ENCODE measurements around the gene LARP1.
"Not testable (repeated sequence)": the region's sequence is repeated elsewhere in the genome, so short reads cannot be mapped to it uniquely, and the experiment has no call there.

Gene LARP1

DNA sequence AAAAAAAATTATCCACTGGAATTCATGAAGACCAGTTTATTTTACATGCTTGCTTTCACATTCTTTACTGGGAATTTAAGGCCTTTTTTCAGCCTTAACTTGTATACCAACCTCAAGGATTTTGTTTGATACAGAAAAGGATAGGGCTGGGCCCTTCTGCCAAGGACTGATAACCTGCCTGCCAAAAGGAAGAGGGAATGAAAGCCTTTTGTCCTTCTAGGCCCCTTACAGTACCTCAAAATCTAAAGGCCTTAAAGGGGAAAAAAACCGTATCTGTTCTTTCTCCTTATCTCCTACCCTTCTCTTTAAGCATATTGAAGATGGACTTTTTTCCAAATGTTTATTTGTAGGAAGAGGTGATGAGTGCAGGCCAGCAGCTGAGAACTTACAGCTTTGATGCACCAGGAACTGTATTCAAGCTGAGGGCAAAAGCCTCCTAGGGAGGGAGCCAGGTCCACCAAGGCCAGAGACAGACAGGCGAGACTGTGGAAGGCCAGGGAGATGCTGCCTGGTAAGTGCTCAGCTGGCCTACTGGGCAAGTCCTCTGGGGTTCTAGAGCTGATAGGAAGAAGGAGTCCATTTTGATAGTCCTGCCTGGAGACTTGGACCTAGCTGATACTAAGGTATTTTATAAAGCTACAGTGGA is 63.4 kb downstream of the LARP1 start:
- H3K27me3 ChIP-seq (ENCODE audit: control insufficient read depth in 1 of 2, insufficient read depth in 2 of 2, low read length in 2 of 2): no peaks in the 10 kb centered on the region
- no peaks in the 10 kb centered on the region for H3K9me3 ChIP-seq (ENCODE audit: low read length)
- H3K27ac ChIP-seq (ENCODE audit: low read depth, low read length): no peak overlapping the region
- H3K9ac ChIP-seq (ENCODE audit: low read length): no peak overlapping the region
- H3K36me3 ChIP-seq (ENCODE audit: insufficient read depth, low read length): peaks cover 79% of the 10 kb centered on the region
- no peak overlapping the region for H3K4me3 ChIP-seq (ENCODE audit: low read depth in 1 of 2, low read length in 2 of 2)
- H3K4me1 ChIP-seq (ENCODE audit: insufficient read depth, low read length): peaks cover 20% of the 10 kb centered on the region

DNA sequence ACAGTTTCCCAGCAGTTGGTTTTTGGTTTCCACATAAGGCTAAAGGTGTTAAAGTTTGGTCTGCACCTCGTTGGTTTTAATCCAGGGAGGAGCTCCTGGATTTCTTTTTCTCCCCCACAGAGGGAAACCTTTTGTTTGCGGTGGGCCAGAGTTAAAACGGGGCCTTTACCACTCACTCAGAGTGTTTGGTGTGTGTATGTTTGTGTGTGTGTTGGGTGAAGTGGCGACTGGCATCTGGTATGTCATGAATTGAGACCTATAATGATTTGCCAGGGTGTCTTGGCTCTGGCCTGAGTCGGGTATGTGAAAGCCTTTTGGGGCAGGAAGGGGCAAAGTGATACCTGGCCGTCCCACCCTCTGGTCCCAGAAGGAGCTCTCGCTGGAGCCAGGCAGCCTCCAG is 64.4 kb downstream of the LARP1 start:
- no peak overlapping the region for H3K27ac ChIP-seq (ENCODE audit: low read depth, low read length)
- peaks cover 82% of the 10 kb centered on the region for H3K36me3 ChIP-seq (ENCODE audit: insufficient read depth, low read length)
- H3K4me3 ChIP-seq (ENCODE audit: low read depth in 1 of 2, low read length in 2 of 2): no peak overlapping the region
- no peak overlapping the region for H3K9ac ChIP-seq (ENCODE audit: low read length)
- H3K4me1 ChIP-seq (ENCODE audit: insufficient read depth, low read length): peaks cover 20% of the 10 kb centered on the region
- no peaks in the 10 kb centered on the region for H3K27me3 ChIP-seq (ENCODE audit: control insufficient read depth in 1 of 2, insufficient read depth in 2 of 2, low read length in 2 of 2)
- no peaks in the 10 kb centered on the region for H3K9me3 ChIP-seq (ENCODE audit: low read length)

DNA sequence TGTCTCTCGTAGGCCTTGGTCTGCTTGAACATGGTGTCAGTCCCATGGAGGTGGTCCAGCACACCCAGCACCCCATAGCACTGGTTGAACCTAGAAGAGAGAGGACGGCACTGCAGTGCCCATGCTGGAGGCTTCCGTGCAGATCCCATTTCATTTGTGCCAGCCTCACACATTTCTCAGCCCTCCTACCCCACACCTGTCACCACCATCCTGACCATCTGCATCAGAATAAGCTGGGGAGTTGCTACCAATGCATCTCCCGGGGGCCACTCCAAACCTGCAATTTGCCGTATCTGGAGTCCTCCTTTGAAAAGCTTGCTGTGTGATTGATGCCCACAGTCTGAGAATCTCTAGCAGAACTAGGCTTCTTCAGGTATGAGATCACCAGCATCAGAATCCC is 65.2 kb downstream of the LARP1 start:
- Histone ChIP-seq H3K9me3 (ENCODE audit: low read length) (no peaks in the 10 kb centered on the region), H3K9ac (ENCODE audit: low read length) (no peak overlapping the region), H3K27me3 (ENCODE audit: control insufficient read depth in 1 of 2, insufficient read depth in 2 of 2, low read length in 2 of 2) (no peaks in the 10 kb centered on the region), H3K36me3 (ENCODE audit: insufficient read depth, low read length) (peaks cover 78% of the 10 kb centered on the region), H3K27ac (ENCODE audit: low read depth, low read length) (no peak overlapping the region), H3K4me3 (ENCODE audit: low read depth in 1 of 2, low read length in 2 of 2) (no peak overlapping the region), H3K4me1 (ENCODE audit: insufficient read depth, low read length) (peaks cover 20% of the 10 kb centered on the region)

DNA sequence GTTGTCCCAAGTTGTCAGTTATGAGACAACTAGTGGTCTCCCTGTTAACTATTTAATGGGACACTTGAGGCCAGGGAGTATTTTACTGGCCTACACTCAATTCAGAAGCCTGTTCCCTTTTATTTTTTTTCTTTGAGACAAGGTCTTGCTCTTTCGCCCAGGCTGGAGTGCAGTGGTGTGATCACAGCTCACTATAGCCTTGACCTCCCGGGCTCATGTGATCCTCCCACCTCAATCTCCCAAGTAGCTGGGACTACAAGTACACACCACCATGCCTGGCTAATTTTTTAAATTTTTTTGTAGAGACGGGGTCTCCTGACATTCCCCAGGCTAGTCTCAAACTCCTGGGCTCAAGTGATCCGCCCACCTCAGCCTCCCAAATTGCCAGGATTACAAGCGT is 67.7 kb downstream of the LARP1 start:
- peaks cover 63% of the 10 kb centered on the region for H3K36me3 ChIP-seq (ENCODE audit: insufficient read depth, low read length)
- H3K27ac ChIP-seq (ENCODE audit: low read depth, low read length): not testable (repeated sequence)

DNA sequence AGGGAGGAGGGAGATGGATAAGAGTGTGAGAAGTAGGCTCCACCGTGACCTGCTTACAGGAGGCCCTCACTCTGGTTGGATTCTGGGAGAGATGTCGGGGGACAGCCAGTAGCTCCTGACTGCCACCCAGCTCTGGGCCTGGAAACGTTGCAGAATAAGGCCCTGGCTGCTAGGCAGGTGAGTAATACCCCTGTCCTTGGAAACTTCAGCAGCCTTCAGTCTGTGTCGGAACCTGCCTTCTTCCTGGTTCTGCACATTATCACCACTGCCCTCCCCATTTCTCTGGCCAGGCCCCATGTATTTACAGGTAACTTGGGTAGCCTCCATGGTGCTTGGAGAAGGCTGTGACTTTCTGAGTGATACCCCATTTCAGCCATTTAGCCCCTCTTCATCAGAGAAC is 68.4 kb downstream of the LARP1 start:
- Histone ChIP-seq H3K36me3 (ENCODE audit: insufficient read depth, low read length) (peaks cover 68% of the 10 kb centered on the region), H3K4me1 (ENCODE audit: insufficient read depth, low read length) (peaks cover 4% of the 10 kb centered on the region), H3K9ac (ENCODE audit: low read length) (no peak overlapping the region), H3K27me3 (ENCODE audit: control insufficient read depth in 1 of 2, insufficient read depth in 2 of 2, low read length in 2 of 2) (no peaks in the 10 kb centered on the region), H3K27ac (ENCODE audit: low read depth, low read length) (no peak overlapping the region), H3K9me3 (ENCODE audit: low read length) (no peaks in the 10 kb centered on the region), H3K4me3 (ENCODE audit: low read depth in 1 of 2, low read length in 2 of 2) (no peak overlapping the region)

More for the DNA sequence above, 67.7 kb downstream of the LARP1 start:
- H3K9me3 ChIP-seq (ENCODE audit: low read length); H3K4me1 ChIP-seq (ENCODE audit: insufficient read depth, low read length); H3K4me3 ChIP-seq (ENCODE audit: low read depth in 1 of 2, low read length in 2 of 2); H3K27me3 ChIP-seq (ENCODE audit: control insufficient read depth in 1 of 2, insufficient read depth in 2 of 2, low read length in 2 of 2); H3K9ac ChIP-seq (ENCODE audit: low read length): not testable (repeated sequence)

DNA sequence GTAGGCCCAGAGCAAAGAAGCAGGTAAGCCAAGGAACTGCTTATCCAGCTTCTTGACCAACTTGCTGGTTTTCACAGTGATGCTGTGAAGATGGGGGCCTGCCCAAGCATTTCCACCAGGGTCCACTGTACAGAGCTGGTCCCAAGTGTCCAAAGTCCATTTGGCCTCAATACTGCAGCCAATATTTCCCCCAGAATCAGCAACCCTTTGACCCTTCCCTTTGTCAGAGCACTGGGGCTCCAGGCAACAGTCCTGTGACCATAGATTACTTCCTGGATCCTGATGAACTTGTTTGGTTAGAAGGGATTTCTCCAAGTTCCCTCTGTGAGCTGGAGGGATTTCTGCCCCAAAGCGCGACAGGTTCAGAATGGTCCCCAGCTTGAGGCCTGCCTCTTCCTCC is 68.9 kb downstream of the LARP1 start:
- H3K27ac ChIP-seq (ENCODE audit: low read depth, low read length): no peak overlapping the region
- H3K27me3 ChIP-seq (ENCODE audit: control insufficient read depth in 1 of 2, insufficient read depth in 2 of 2, low read length in 2 of 2): no peaks in the 10 kb centered on the region
- H3K9ac ChIP-seq (ENCODE audit: low read length): no peak overlapping the region
- no peak overlapping the region for H3K4me3 ChIP-seq (ENCODE audit: low read depth in 1 of 2, low read length in 2 of 2)
- peaks cover 65% of the 10 kb centered on the region for H3K36me3 ChIP-seq (ENCODE audit: insufficient read depth, low read length)
- H3K9me3 ChIP-seq (ENCODE audit: low read length): no peaks in the 10 kb centered on the region
- no peaks in the 10 kb centered on the region for H3K4me1 ChIP-seq (ENCODE audit: insufficient read depth, low read length)

DNA sequence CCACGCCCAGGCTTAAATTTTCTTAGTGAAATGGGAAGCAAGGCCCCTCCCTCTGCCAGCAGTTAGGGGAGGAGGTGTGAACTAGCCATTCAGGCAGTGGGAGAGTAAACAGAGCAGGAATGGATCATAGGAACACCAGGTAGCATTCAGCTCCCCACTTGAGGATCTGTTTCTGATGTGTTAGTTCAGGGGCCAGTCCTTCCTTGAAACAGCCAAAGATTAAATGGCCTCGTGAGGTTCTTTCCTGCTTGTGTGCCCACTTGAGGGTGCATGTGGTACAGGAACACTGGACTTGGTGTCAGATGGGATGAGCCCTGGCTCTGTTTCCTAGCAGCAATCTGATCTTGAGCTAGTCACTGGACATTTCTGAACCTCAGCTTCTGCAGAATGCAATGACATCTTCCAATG is 74.0 kb downstream of the LARP1 start:
- Histone ChIP-seq H3K27ac (ENCODE audit: low read depth, low read length) (no peak overlapping the region), H3K4me1 (ENCODE audit: insufficient read depth, low read length) (no peaks in the 10 kb centered on the region), H3K27me3 (ENCODE audit: control insufficient read depth in 1 of 2, insufficient read depth in 2 of 2, low read length in 2 of 2) (no peaks in the 10 kb centered on the region), H3K4me3 (ENCODE audit: low read depth in 1 of 2, low read length in 2 of 2) (no peak overlapping the region), H3K36me3 (ENCODE audit: insufficient read depth, low read length) (peaks cover 40% of the 10 kb centered on the region), H3K9ac (ENCODE audit: low read length) (no peak overlapping the region), H3K9me3 (ENCODE audit: low read length) (no peaks in the 10 kb centered on the region)

DNA sequence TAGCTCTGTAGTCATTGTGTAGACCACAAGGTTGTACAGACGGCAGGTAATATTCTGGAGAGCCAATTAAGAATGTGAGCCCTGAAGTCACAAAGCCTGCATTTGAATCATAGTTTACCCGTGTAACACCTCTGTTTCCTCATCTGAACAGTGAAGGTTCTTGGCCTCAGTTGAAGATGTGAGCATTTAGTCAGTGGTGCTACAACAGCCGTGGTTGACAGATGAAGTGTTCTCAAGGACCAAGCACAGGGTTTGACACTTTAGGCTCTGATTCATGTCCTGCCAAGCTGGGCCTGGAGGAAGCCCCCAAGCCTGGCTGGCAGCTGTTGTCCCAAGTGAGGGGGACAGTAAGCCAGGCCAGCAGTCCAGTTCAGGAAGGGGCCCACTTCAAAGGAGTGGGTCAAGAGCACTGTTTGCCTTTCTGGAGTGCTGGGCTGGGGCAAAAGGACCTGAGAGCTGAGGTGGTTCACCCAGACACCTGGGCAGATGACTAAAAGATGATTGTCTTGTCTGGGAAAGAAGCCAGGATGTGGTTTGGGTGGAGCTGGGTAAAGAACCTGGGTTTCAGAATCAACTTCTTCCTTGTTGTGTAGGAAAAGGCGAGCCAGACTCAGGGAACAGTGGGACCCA is 74.5 kb downstream of the LARP1 start:
- Histone ChIP-seq H3K36me3 (ENCODE audit: insufficient read depth, low read length) (peaks cover 35% of the 10 kb centered on the region), H3K27ac (ENCODE audit: low read depth, low read length) (no peak overlapping the region), H3K9ac (ENCODE audit: low read length) (no peak overlapping the region), H3K9me3 (ENCODE audit: low read length) (no peaks in the 10 kb centered on the region), H3K27me3 (ENCODE audit: control insufficient read depth in 1 of 2, insufficient read depth in 2 of 2, low read length in 2 of 2) (no peaks in the 10 kb centered on the region), H3K4me1 (ENCODE audit: insufficient read depth, low read length) (no peaks in the 10 kb centered on the region), H3K4me3 (ENCODE audit: low read depth in 1 of 2, low read length in 2 of 2) (no peak overlapping the region)

DNA sequence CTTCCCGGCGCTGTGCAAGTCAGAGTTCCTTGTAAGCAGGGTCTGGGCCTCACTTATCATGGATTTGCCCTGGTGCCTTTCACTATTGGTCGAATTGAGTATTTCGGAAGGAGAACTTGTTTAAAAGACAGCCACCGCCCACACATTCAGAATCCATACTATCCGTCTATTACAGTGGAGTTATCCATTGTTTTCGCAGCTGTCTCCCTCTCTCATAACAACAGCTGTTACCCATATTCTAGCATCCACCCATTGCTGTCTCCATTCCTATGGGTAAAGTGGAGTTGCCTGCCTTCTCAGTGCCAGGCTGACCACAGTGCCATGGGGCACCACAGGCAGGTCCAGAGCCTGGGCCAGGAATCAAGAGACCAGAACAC is 75.0 kb downstream of the LARP1 start:
- H3K4me3 ChIP-seq (ENCODE audit: low read depth in 1 of 2, low read length in 2 of 2): no peak overlapping the region
- H3K27ac ChIP-seq (ENCODE audit: low read depth, low read length): no peak overlapping the region
- H3K36me3 ChIP-seq (ENCODE audit: insufficient read depth, low read length): peaks cover 32% of the 10 kb centered on the region
- H3K9ac ChIP-seq (ENCODE audit: low read length): no peak overlapping the region
- no peaks in the 10 kb centered on the region for H3K9me3 ChIP-seq (ENCODE audit: low read length)
- no peaks in the 10 kb centered on the region for H3K27me3 ChIP-seq (ENCODE audit: control insufficient read depth in 1 of 2, insufficient read depth in 2 of 2, low read length in 2 of 2)
- H3K4me1 ChIP-seq (ENCODE audit: insufficient read depth, low read length): peaks cover 3% of the 10 kb centered on the region

DNA sequence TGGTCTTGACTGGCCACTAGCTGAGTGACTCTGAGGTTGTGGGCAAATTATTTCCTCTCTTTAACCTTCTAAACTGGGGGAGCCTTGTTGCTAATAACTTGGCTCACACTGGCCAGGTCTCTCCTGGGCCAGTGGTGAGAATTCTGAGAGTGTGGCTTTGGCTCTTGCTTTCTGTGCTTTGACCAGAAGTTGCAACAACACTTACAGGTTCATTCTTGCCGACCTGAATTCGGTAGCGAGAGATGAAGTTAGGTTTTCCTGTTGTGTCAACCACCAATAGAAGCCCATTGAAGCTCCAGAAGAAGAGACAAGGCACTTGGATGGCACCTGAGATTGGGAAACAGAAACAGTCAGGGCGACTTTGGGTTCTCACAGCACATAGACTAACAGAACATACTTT is 75.4 kb downstream of the LARP1 start:
- H3K27ac ChIP-seq (ENCODE audit: low read depth, low read length): no peak overlapping the region
- peaks cover 4% of the 10 kb centered on the region for H3K4me1 ChIP-seq (ENCODE audit: insufficient read depth, low read length)
- peaks cover 32% of the 10 kb centered on the region for H3K36me3 ChIP-seq (ENCODE audit: insufficient read depth, low read length)

DNA sequence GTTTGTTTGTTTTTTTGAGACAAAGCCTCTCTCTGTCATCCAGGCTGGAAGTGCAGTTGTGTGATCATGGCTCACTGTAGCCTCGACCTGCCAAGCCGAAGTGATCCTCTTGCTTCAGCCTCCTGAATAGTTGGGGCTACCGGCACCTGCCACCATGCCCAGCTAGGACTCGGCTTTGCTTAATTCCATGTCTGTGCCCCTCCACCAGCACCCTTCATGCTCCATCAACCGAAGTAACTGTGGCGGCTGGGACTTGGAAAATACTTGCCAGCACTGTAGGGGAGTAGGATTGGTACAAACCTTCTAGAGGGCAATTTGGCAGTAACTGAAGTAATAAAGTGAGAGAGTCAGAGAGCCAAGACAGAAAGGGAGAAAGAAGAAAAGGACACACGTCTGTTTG is 76.3 kb downstream of the LARP1 start:
- H3K27ac ChIP-seq (ENCODE audit: low read depth, low read length): no peak overlapping the region

More for the DNA sequence above, 75.4 kb downstream of the LARP1 start:
- Histone ChIP-seq H3K27me3 (ENCODE audit: control insufficient read depth in 1 of 2, insufficient read depth in 2 of 2, low read length in 2 of 2) (no peaks in the 10 kb centered on the region), H3K9ac (ENCODE audit: low read length) (no peak overlapping the region), H3K4me3 (ENCODE audit: low read depth in 1 of 2, low read length in 2 of 2) (no peak overlapping the region), H3K9me3 (ENCODE audit: low read length) (no peaks in the 10 kb centered on the region)

DNA sequence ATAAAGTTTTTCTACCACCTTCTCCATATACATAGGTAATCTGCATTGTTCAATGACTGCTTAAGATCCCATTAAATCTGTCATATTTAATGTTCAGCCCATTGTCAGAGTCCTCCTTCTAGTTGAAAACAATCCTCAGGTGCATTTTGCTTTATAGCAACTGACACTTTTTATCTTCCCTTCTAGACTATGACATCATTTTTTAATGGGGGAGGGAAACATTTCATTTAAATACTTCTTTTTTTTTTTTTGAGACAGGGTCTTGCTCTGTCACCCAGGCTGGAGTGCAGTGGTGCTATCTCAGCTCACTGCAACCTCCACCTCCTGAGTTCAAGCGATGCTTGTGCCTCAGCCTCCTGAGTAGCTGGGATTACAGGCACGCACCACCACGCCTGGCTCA is 77.6 kb downstream of the LARP1 start:
- not testable (repeated sequence) for H3K27me3 ChIP-seq (ENCODE audit: control insufficient read depth in 1 of 2, insufficient read depth in 2 of 2, low read length in 2 of 2); H3K9me3 ChIP-seq (ENCODE audit: low read length); H3K4me3 ChIP-seq (ENCODE audit: low read depth in 1 of 2, low read length in 2 of 2)
- peak overlapping the region; percentile 1 for H3K27ac ChIP-seq (ENCODE audit: low read depth, low read length)
- H3K9ac ChIP-seq (ENCODE audit: low read length): peak overlapping the region; percentile 5
- H3K36me3 ChIP-seq (ENCODE audit: insufficient read depth, low read length): peaks cover 50% of the 10 kb centered on the region
- H3K4me1 ChIP-seq (ENCODE audit: insufficient read depth, low read length): peaks cover 15% of the 10 kb centered on the region

More for the DNA sequence above, 76.3 kb downstream of the LARP1 start:
- Histone ChIP-seq H3K27me3 (ENCODE audit: control insufficient read depth in 1 of 2, insufficient read depth in 2 of 2, low read length in 2 of 2) (no peaks in the 10 kb centered on the region), H3K4me1 (ENCODE audit: insufficient read depth, low read length) (peaks cover 9% of the 10 kb centered on the region), H3K4me3 (ENCODE audit: low read depth in 1 of 2, low read length in 2 of 2) (no peak overlapping the region), H3K36me3 (ENCODE audit: insufficient read depth, low read length) (peaks cover 37% of the 10 kb centered on the region), H3K9me3 (ENCODE audit: low read length) (no peaks in the 10 kb centered on the region), H3K9ac (ENCODE audit: low read length) (no peak overlapping the region)
